Measurements from ENCODE around the gene MARK3. TPM values are rescaled to one million over a fixed set of nuclear protein-coding genes. Genes with fewer than 3 reads are reported as not detected.

The MARK3 gene
- total RNA-seq, 2 experiments from 2014 or later = 107 TPM

DNA sequence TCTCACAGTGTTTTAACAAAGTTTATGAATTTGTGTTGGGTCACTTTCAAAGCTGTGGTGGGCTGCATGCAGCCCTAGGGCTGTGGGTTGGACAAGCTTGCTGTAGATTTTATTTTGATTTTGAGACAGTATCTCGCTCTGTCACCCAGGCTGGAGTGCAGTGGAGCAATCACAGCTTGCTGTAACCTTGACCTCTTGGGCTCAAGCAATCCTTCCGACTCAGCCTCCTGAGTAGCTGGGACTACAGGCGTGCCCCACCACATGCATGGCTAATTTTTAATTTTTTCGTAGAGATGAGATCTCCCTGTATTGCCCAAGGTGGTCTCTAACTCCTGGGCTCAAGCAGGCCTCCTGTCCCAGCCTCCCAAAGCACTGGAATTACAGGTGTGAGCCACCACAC, 5.4 kb downstream of the MARK3 start:
- Histone ChIP-seq H3K27ac (ENCODE audit: low read depth in 1 of 2, low read length in 2 of 2) (no peak overlapping the region), H3K4me1 (ENCODE audit: insufficient read depth, low read length) (peaks cover 63% of the 10 kb centered on the region), H3K4me3 (ENCODE audit: low read length) (no peak overlapping the region), H3K27me3 (ENCODE audit: control insufficient read depth in 1 of 2, insufficient read depth in 2 of 2, low read length in 2 of 2) (no peaks in the 10 kb centered on the region), H3K36me3 (ENCODE audit: insufficient read depth, low read length) (no peaks in the 10 kb centered on the region), H3K9me3 (ENCODE audit: control insufficient read depth in 1 of 2, insufficient read depth in 1 of 2, low read length in 2 of 2) (no peaks in the 10 kb centered on the region)
- Mint-ChIP-seq H3K36me3 (ENCODE audit: low read depth) (peaks cover 9% of the 10 kb centered on the region), H3K4me3 (peak overlapping the region; percentile 30), H3K27me3 (no peaks in the 10 kb centered on the region), H3K4me1 (ENCODE audit: low read depth) (peaks cover 73% of the 10 kb centered on the region), H3K9me3 (no peaks in the 10 kb centered on the region), H3K27ac (peak overlapping the region; percentile 73)
- DNase-seq (no peak), ATAC-seq (ENCODE audit: poor library complexity) (no peak)
- TF ChIP-seq CTCF (IDR thresholded peaks at IDR 0.05) = no peak
- ChIA-PET POLR2A (interaction anchor here (0.9 to 2.6 kb wide), 7 partner anchors 9 to 56 kb away, joined by 3 to 26 read pairs (median 3); partner anchors contain the start of gene EIF5), CTCF (interaction anchor here (0.7 to 2.0 kb wide), 22 partner anchors 9 to 185 kb away, joined by 3 to 14 read pairs (median 4); partner anchors contain the start of gene EIF5)
- intact Hi-C loops (cut with DNase I, micrococcal nuclease) = loop anchor here in 1 of 2 experiments (10.0 kb wide), 1 partner anchor 796 kb away; the partner anchor contains the start of gene RCOR1

DNA sequence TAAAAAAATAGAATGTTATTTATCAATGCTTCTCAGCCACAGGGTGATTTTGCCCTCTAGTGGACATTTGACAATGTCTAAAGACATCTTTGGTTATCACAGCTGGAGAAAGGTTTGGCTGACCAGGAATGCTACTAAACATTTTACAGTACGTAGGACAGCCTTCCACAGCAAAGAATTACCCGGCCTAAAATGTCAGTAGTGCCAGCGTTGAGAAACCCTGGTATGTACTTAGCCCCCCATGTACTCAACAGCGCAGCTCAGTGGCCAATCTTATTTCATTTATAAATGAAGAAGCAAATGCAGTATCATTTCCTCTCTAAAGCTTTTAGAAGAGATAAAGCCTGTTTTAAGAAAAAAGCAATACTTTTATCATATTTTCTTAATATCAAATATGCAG, 5.8 kb downstream of the MARK3 start:
- H3K9me3 ChIP-seq (ENCODE audit: control insufficient read depth in 1 of 2, insufficient read depth in 1 of 2, low read length in 2 of 2) = no peaks in the 10 kb centered on the region
- ATAC-seq (ENCODE audit: poor library complexity) (peak; percentile 75), DNase-seq (peak; percentile 8 to 78 (median 38))
- H3K27me3 ChIP-seq (ENCODE audit: control insufficient read depth in 1 of 2, insufficient read depth in 2 of 2, low read length in 2 of 2) = no peaks in the 10 kb centered on the region
- H3K27me3 Mint-ChIP-seq = no peaks in the 10 kb centered on the region
- CTCF ChIA-PET = interaction anchor here (0.7 to 2.0 kb wide), 24 partner anchors 8 to 184 kb away, joined by 3 to 14 read pairs (median 3); partner anchors contain the start of gene EIF5
- H3K36me3 ChIP-seq (ENCODE audit: insufficient read depth, low read length) = no peaks in the 10 kb centered on the region
- POLR2A ChIA-PET = interaction anchor here (0.9 to 2.6 kb wide), 7 partner anchors 9 to 56 kb away, joined by 3 to 26 read pairs (median 3); partner anchors contain the start of gene EIF5
- peaks cover 77% of the 10 kb centered on the region for H3K4me1 Mint-ChIP-seq (ENCODE audit: low read depth)
- H3K9me3 Mint-ChIP-seq = no peaks in the 10 kb centered on the region
- H3K4me3 Mint-ChIP-seq = peak overlapping the region; percentile 72
- H3K27ac Mint-ChIP-seq = peak overlapping the region; percentile 73
- peaks cover 67% of the 10 kb centered on the region for H3K4me1 ChIP-seq (ENCODE audit: insufficient read depth, low read length)
- no peak overlapping the region for H3K27ac ChIP-seq (ENCODE audit: low read depth in 1 of 2, low read length in 2 of 2)
- peak; percentile 90 for TF ChIP-seq CTCF (IDR thresholded peaks at IDR 0.05)
- intact Hi-C loops (cut with DNase I, micrococcal nuclease) = loop anchor here in 1 of 2 experiments (10.0 kb wide), 1 partner anchor 796 kb away; the partner anchor contains the start of gene RCOR1
- H3K4me3 ChIP-seq (ENCODE audit: low read length) = no peak overlapping the region
- peaks cover 6% of the 10 kb centered on the region for H3K36me3 Mint-ChIP-seq (ENCODE audit: low read depth)

- DNase-seq = no peak
- no peaks in the 10 kb centered on the region for H3K36me3 Mint-ChIP-seq (ENCODE audit: low read depth)
- H3K4me1 ChIP-seq (ENCODE audit: insufficient read depth, low read length) = peaks cover 67% of the 10 kb centered on the region
- no peaks in the 10 kb centered on the region for H3K36me3 ChIP-seq (ENCODE audit: insufficient read depth, low read length)
- POLR2A ChIA-PET = interaction anchor here (2.1 kb wide), 1 partner anchor 48 kb away, joined by 7 read pairs; no protein-coding TSS in a partner anchor
- no peak overlapping the region for H3K27ac ChIP-seq (ENCODE audit: low read depth in 1 of 2, low read length in 2 of 2)
- H3K4me3 ChIP-seq (ENCODE audit: low read length) = no peak overlapping the region
- ATAC-seq (ENCODE audit: poor library complexity) = no peak
- H3K9me3 Mint-ChIP-seq = no peaks in the 10 kb centered on the region
- no peaks in the 10 kb centered on the region for H3K9me3 ChIP-seq (ENCODE audit: control insufficient read depth in 1 of 2, insufficient read depth in 1 of 2, low read length in 2 of 2)
- H3K4me1 Mint-ChIP-seq (ENCODE audit: low read depth) = peaks cover 79% of the 10 kb centered on the region
- no peak for TF ChIP-seq CTCF (IDR thresholded peaks at IDR 0.05)
- no peak overlapping the region for H3K4me3 Mint-ChIP-seq
- intact Hi-C loops (cut with DNase I, micrococcal nuclease) = loop anchor here in 1 of 2 experiments (10.0 kb wide), 1 partner anchor 797 kb away; the partner anchor contains the start of gene RCOR1
- CTCF ChIA-PET = interaction anchor here (1.2 to 1.5 kb wide), 2 partner anchors 11 to 37 kb away, joined by 3 to 5 read pairs; no protein-coding TSS in a partner anchor
- H3K27ac Mint-ChIP-seq = no peak overlapping the region
- no peaks in the 10 kb centered on the region for H3K27me3 ChIP-seq (ENCODE audit: control insufficient read depth in 1 of 2, insufficient read depth in 2 of 2, low read length in 2 of 2)
- H3K27me3 Mint-ChIP-seq = no peaks in the 10 kb centered on the region
These were observed 6.9 kb downstream of the MARK3 start for GRCh38 chr14:103392106-103392505.
